H1 (cell line): ENCODE results near the gene CALML4. TPM values are rescaled to one million over a fixed set of nuclear protein-coding genes. Genes with fewer than 3 reads are reported as not detected.

ENCODE experiments used
- CTCF ChIA-PET: fragments of 300-600 bp; sonication (Branson Sonifier 250); formaldehyde crosslinking; loops from one replicate; lab custom pipeline; 2021; ENCODE audit not compliant: partially characterized antibody; lab: Charles Lee
- POLR2A ChIA-PET: fragments of 300-600 bp; sonication (Branson Sonifier 250); formaldehyde crosslinking; loops from one replicate; lab custom pipeline; 2021; ENCODE audit warnings: inconsistent platforms; ENCODE audit not compliant: partially characterized antibody; lab: Charles Lee
- DNase-seq, 2 experiments: peaks; one replicate each; pipeline versions ENCODE4 v3.0.0 to v3.0.0-alpha.2; 2010 to 2022; ENCODE audit warnings: low spot score in 2 of 2, low read depth in 1 of 2, mixed read lengths in 1 of 2
- FAIRE-seq: peaks from 2 replicates; lab custom pipeline; 2011; peaks lifted over from hg19 to GRCh38; lab: Jason Lieb, UNC
- H2AFZ ChIP-seq: 2 replicates; pipeline ENCODE4 v1.8.1; 2012; ENCODE audit warnings: low read length, inconsistent platforms
- H2AK5ac ChIP-seq: 2 replicates; pipeline ENCODE4 v1.6.1; 2013; ENCODE audit warnings: low read depth, low read length
- H2BK120ac ChIP-seq: replicated peaks from 2 replicates; pipeline ENCODE3; 2013; ENCODE audit warnings: low read depth, low read length, inconsistent platforms
- H2BK12ac ChIP-seq: 2 replicates; pipeline ENCODE4 v1.6.1; 2013; ENCODE audit warnings: low read depth, low read length
- H2BK15ac ChIP-seq: 2 replicates; pipeline ENCODE4 v1.6.1; 2013; ENCODE audit warnings: low read length
- H2BK20ac ChIP-seq: 2 replicates; pipeline ENCODE4 v1.6.1; 2013; ENCODE audit warnings: low read length
- H2BK5ac ChIP-seq: 2 replicates; pipeline ENCODE4 v1.6.1; 2013; ENCODE audit warnings: low read depth, low read length
- H3K14ac ChIP-seq: 2 replicates; pipeline ENCODE4 v1.6.1; 2013; ENCODE audit warnings: inconsistent platforms; ENCODE audit not compliant: insufficient read length
- H3K18ac ChIP-seq: 2 replicates; pipeline ENCODE4 v1.6.1; 2013; ENCODE audit warnings: low read length; ENCODE audit errors: extremely low read depth
- H3K23ac ChIP-seq: 2 replicates; pipeline ENCODE4 v1.6.1; 2013; ENCODE audit warnings: inconsistent platforms; ENCODE audit not compliant: insufficient read length
- H3K23me2 ChIP-seq: 2 replicates; pipeline ENCODE4 v1.6.1; 2013; ENCODE audit warnings: low read depth, low read length
- H3K27ac ChIP-seq: 2 replicates; pipeline ENCODE4 v1.6.1; 2011; ENCODE audit warnings: low read depth, low read length, inconsistent platforms
- H3K27me3 ChIP-seq, 4 experiments: replicated peaks in 1 of 4; 1 replicate in 1 of 4; 2 replicates in 3 of 4; pipeline versions ENCODE4 v1.6.1 to v1.8.1; 2011 to 2013; ENCODE audit warnings: low read length in 3 of 4, mild to moderate bottlenecking in 3 of 4, inconsistent platforms in 2 of 4, mixed read lengths in 2 of 4, moderate library complexity in 1 of 4; ENCODE audit not compliant: control insufficient read depth in 3 of 4, insufficient read depth in 3 of 4; ENCODE audit errors: extremely low read depth in 1 of 4
- H3K36me3 ChIP-seq, 4 experiments: 2 replicates each; pipeline versions ENCODE4 v1.6.1 to v1.8.1; 2011 to 2013; ENCODE audit warnings: mild to moderate bottlenecking in 4 of 4, low read length in 3 of 4, moderate library complexity in 2 of 4, control low read depth in 1 of 4, inconsistent platforms in 1 of 4; ENCODE audit not compliant: insufficient read depth in 4 of 4, control insufficient read depth in 2 of 4
- H3K4ac ChIP-seq: replicated peaks from 2 replicates; pipeline ENCODE3; 2013; ENCODE audit warnings: low read length, low read depth, mixed read lengths, inconsistent platforms; ENCODE audit not compliant: insufficient read length
- H3K4me1 ChIP-seq, 4 experiments: replicated peaks in 1 of 4; 1 replicate in 1 of 4; 2 replicates in 3 of 4; pipeline versions ENCODE4 v1.6.1 to v1.8.1; 2011 to 2013; ENCODE audit warnings: low read length in 3 of 4, inconsistent platforms in 2 of 4, mixed read lengths in 1 of 4; ENCODE audit not compliant: insufficient read depth in 4 of 4, control insufficient read depth in 3 of 4
- H3K4me2 ChIP-seq, 2 experiments: 2 replicates each; pipeline versions ENCODE4 v1.6.1 to v1.8.1; 2011 to 2013; ENCODE audit warnings: low read depth in 2 of 2, low read length in 2 of 2, control low read depth in 1 of 2, inconsistent platforms in 1 of 2, mild to moderate bottlenecking in 1 of 2; ENCODE audit not compliant: insufficient read depth in 1 of 2
- H3K4me3 ChIP-seq, 4 experiments: fragments of 200-600, 300-600 bp in 1 of 4; sonication (generic), shearing (Covaris generic), sonication (Bioruptor Twin) in 1 of 4; 2 replicates each; pipeline versions ENCODE4 v1.5.1 to v1.8.1; 2011 to 2016; ENCODE audit warnings: low read length in 4 of 4, low read depth in 3 of 4, control low read depth in 2 of 4, inconsistent platforms in 2 of 4, mild to moderate bottlenecking in 2 of 4, mixed read lengths in 1 of 4, moderate library complexity in 1 of 4; ENCODE audit not compliant: insufficient read depth in 2 of 4; ENCODE audit errors: extremely low read depth in 1 of 4
- H3K56ac ChIP-seq: replicated peaks from 2 replicates; pipeline ENCODE3; 2013; ENCODE audit warnings: low read depth, mild to moderate bottlenecking, mixed read lengths, low read length, inconsistent platforms; ENCODE audit not compliant: insufficient read length
- H3K79me1 ChIP-seq: 2 replicates; pipeline ENCODE4 v1.6.1; 2013; ENCODE audit warnings: low read depth, low read length, control low read depth
- H3K79me2 ChIP-seq, 2 experiments: 2 replicates each; pipeline versions ENCODE4 v1.6.1 to v1.8.1; 2012 to 2013; ENCODE audit warnings: low read length in 2 of 2, mild to moderate bottlenecking in 2 of 2, inconsistent platforms in 1 of 2; ENCODE audit not compliant: insufficient read depth in 2 of 2, control insufficient read depth in 1 of 2
- H3K9ac ChIP-seq, 4 experiments: replicated peaks in 1 of 4; 1 replicate in 1 of 4; 2 replicates in 3 of 4; pipeline versions ENCODE4 v1.6.1 to v1.8.1; 2011 to 2013; ENCODE audit warnings: low read depth in 3 of 4, low read length in 3 of 4, control low read depth in 2 of 4, mild to moderate bottlenecking in 2 of 4, moderate library complexity in 2 of 4, inconsistent platforms in 1 of 4; ENCODE audit errors: extremely low read depth in 1 of 4
- H3K9me3 ChIP-seq, 2 experiments: 2 replicates each; pipeline versions ENCODE4 v1.6.1 to v1.8.1; 2012 to 2013; ENCODE audit warnings: mild to moderate bottlenecking in 2 of 2, moderate library complexity in 2 of 2, control low read depth in 1 of 2, inconsistent platforms in 1 of 2, low read depth in 1 of 2, low read length in 1 of 2, mixed read lengths in 1 of 2; ENCODE audit not compliant: insufficient read depth in 2 of 2
- H4K20me1 ChIP-seq, 2 experiments: replicated peaks in 1 of 2; 2 replicates each; pipeline versions ENCODE3 to v1.8.1; 2011 to 2013; ENCODE audit warnings: inconsistent platforms in 2 of 2, low read length in 2 of 2, mild to moderate bottlenecking in 1 of 2; ENCODE audit not compliant: insufficient read depth in 2 of 2, control insufficient read depth in 1 of 2
- H4K5ac ChIP-seq: 2 replicates; pipeline ENCODE4 v1.6.1; 2013; ENCODE audit warnings: low read length, low read depth, mixed read lengths, inconsistent platforms; ENCODE audit not compliant: insufficient read length
- H4K8ac ChIP-seq: 2 replicates; pipeline ENCODE4 v1.8.0; 2013; ENCODE audit warnings: mild to moderate bottlenecking, moderate library complexity, low read length, inconsistent platforms; ENCODE audit not compliant: insufficient read depth; ENCODE audit errors: extremely low read depth
- H4K91ac ChIP-seq: replicated peaks from 2 replicates; pipeline ENCODE3; 2013; ENCODE audit warnings: low read length, mixed read lengths, inconsistent platforms; ENCODE audit not compliant: insufficient read length
- BACH1 ChIP-seq: IDR thresholded peaks from 2 replicates; pipeline ENCODE4 v1.6.1; 2012; ENCODE audit warnings: low read length, improper control_type of control experiment
- CBX5 ChIP-seq: fragments of 300-800, 300-1000 bp; sonication (generic); IDR thresholded peaks from 2 replicates; pipeline ENCODE4 v1.7.1; 2016; ENCODE audit warnings: antibody characterized with exemption, low read length, low read depth
- E2F6 ChIP-seq: IDR thresholded peaks from 2 replicates; pipeline ENCODE4 v1.6.1; 2012; ENCODE audit warnings: inconsistent platforms
- FOSL1 ChIP-seq: IDR thresholded peaks from 2 replicates; pipeline ENCODE4 v1.6.1; 2011; ENCODE audit warnings: mild to moderate bottlenecking, low read depth, low read length, moderate library complexity; ENCODE audit not compliant: insufficient read depth
- GABPA ChIP-seq: IDR thresholded peaks from 2 replicates; pipeline ENCODE4 v1.6.1; 2011; ENCODE audit warnings: mild to moderate bottlenecking, low read length, moderate library complexity, borderline replicate concordance; ENCODE audit not compliant: insufficient read depth
- JUND ChIP-seq: IDR thresholded peaks from 2 replicates; pipeline ENCODE4 v1.6.1; 2011; ENCODE audit warnings: mild to moderate bottlenecking, improper control_type of control experiment, low read length
- POLR2A ChIP-seq, 2 experiments: IDR thresholded peaks; 1 replicate in 1 of 2; 2 replicates in 1 of 2; pipeline ENCODE4 v1.6.1; 2011; ENCODE audit warnings: low read depth in 2 of 2, low read length in 2 of 2, mild to moderate bottlenecking in 2 of 2; ENCODE audit errors: control extremely low read depth in 1 of 2
- POLR2AphosphoS5 ChIP-seq: IDR thresholded peaks from 2 replicates; pipeline ENCODE4 v1.6.1; 2011; ENCODE audit warnings: low read depth, low read length
- SIN3A ChIP-seq, 2 experiments: IDR thresholded peaks in 1 of 2; conservative IDR thresholded peaks in 1 of 2; 2 replicates each; pipeline ENCODE4 v1.6.1; 2011 to 2012; ENCODE audit warnings: low read length in 2 of 2, improper control_type of control experiment in 1 of 2, low read depth in 1 of 2, mild to moderate bottlenecking in 1 of 2
- TBP ChIP-seq: IDR thresholded peaks from 2 replicates; pipeline ENCODE4 v1.6.1; 2011; ENCODE audit warnings: low read depth, low read length, improper control_type of control experiment
- WGBS, 2 experiments: shearing (Covaris generic) in 1 of 2; methylation state at CpG; one replicate each; pipeline versions ENCODE4 v1.1.6 to v1.1.7; 2013 to 2015; ENCODE audit warnings: low lambda C conversion rate in 2 of 2, mixed read lengths in 2 of 2, inconsistent platforms in 1 of 2, low coverage in 1 of 2, missing lambda C conversion rate in 1 of 2; ENCODE audit not compliant: insufficient replicate concordance in 2 of 2, insufficient coverage in 1 of 2, insufficient read length in 1 of 2; ENCODE audit errors: extremely low coverage in 1 of 2, missing lambda C conversion rate in 1 of 2; 5-methylcytosine and 5-hydroxymethylcytosine counted together
- polyA plus RNA-seq, 7 experiments: library from polyadenylated mRNA; depleted of rRNA in 3 of 7; stranded (reverse) in 5 of 7; unstranded in 2 of 7; fragments of >200 nt in 5 of 7; fragments of 200-250 nt in 2 of 7; gene quantifications; 1 replicate in 5 of 7; 2 replicates in 1 of 7; 4 replicates in 1 of 7; pipeline versions ENCODE4 v1.2.1 to v1.2.3, GENCODE V29; 2011 to 2013; ENCODE audit warnings: missing spikeins in 2 of 7, mixed read lengths in 2 of 7
- total RNA-seq: library from RNA; stranded (reverse); fragmentation: NEBNext Ultra II Directional; extraction: Animal tissue kit (Norgen Biotek cat#: 25700); gene quantifications from 2 replicates; pipeline ENCODE4 v1.2.1, GENCODE V29; 2021

Gene CALML4
- total and polyA plus RNA-seq, 2 of the 8 experiments (the other 6 are each of a cell fraction or from before 2014, with no cell fraction given) = 3.8 to 12.5 TPM

- DNase-seq (no peak), FAIRE-seq (no peak)
- H2BK120ac ChIP-seq = no peak overlapping the region
- H3K23me2 ChIP-seq = no peaks in the 10 kb centered on the region
- ChIA-PET CTCF (interaction anchor here (0.6 to 11.6 kb wide), 3 partner anchors 10 to 349 kb away, joined by 3 to 101 read pairs (median 4); no protein-coding TSS in a partner anchor), POLR2A (interaction anchor here (0.8 to 2.0 kb wide), 4 partner anchors 12 to 146 kb away, joined by 3 to 4 read pairs (median 3); partner anchors contain the start of genes CLN6 and PIAS1)
- H3K23ac ChIP-seq = no peak overlapping the region
- H3K4ac ChIP-seq = no peak overlapping the region
- no peak overlapping the region for H2AK5ac ChIP-seq
- no peak overlapping the region for H3K9ac ChIP-seq
- no peaks in the 10 kb centered on the region for H3K27me3 ChIP-seq
- no peak overlapping the region for H3K4me3 ChIP-seq
- H3K18ac ChIP-seq = no peak overlapping the region
- WGBS, 2 experiments = 83% methylated on average over 16 of the region's 16 CpGs; no CpG with 5 or more reads in 1 of the 2 experiments
- H3K9me3 ChIP-seq = no peaks in the 10 kb centered on the region
- H4K91ac ChIP-seq = no peak overlapping the region
- H3K4me1 ChIP-seq = peaks cover 0 to 20% (median 14%) of the 10 kb centered on the region in 4 experiments; a peak in 6 of 7 replicates
- no peak overlapping the region for H3K27ac ChIP-seq
- H4K5ac ChIP-seq = no peak overlapping the region
- H3K36me3 ChIP-seq = no peaks in the 10 kb centered on the region
- H4K8ac ChIP-seq = no peak overlapping the region; the same call in 1 of the 2 replicates
- peaks cover 12 to 20% of the 10 kb centered on the region in 2 experiments for H4K20me1 ChIP-seq
- no peak overlapping the region for H2AFZ ChIP-seq
- no peak overlapping the region for H2BK20ac ChIP-seq
- peaks cover 2% of the 10 kb centered on the region; the same call in 1 of the 2 replicates for H3K79me1 ChIP-seq
- no peak overlapping the region for H2BK15ac ChIP-seq
- H3K4me2 ChIP-seq = no peak overlapping the region
- no peak overlapping the region for H2BK5ac ChIP-seq
- H3K56ac ChIP-seq = no peak overlapping the region
- no peak overlapping the region for H3K14ac ChIP-seq
- H3K79me2 ChIP-seq = 0 out of 4 replicates have a peak, but pooled peaks cover 0 to 2% of the 10 kb centered on the region in 2 experiments
- H2BK12ac ChIP-seq = no peak overlapping the region
- TF ChIP-seq E2F6 (no peak), FOSL1 (no peak), CBX5 (no peak), POLR2AphosphoS5 (no peak), BACH1 (no peak), SIN3A (conservative IDR thresholded peaks at IDR 0.05 in 1 of 2, IDR thresholded peaks at IDR 0.05 in 1 of 2; ENCODE audit: low read depth in 1 of 2, low read length in 2 of 2) (no peak), TBP (no peak), POLR2A (IDR thresholded peaks at IDR 0.05; ENCODE audit: control extremely low read depth in 1 of 2, low read depth in 2 of 2, low read length in 2 of 2) (no peak), GABPA (no peak), JUND (no peak)
These were observed 4.9 kb downstream of the CALML4 start for GRCh38 chr15:68200016-68200861.
